Neural cell (in vitro differentiated cells): Measurements from ENCODE around the gene BST1. TPM values are rescaled to one million over a fixed set of nuclear protein-coding genes. Genes with fewer than 3 reads are reported as not detected.

ENCODE experiments used
- H2AFZ ChIP-seq: fragments of 200-600, 300-800 bp; sonication (generic), shearing (Covaris generic); 2 replicates; pipeline ENCODE4 v1.6.0; 2014; ENCODE audit warnings: low read depth, mild to moderate bottlenecking, antibody characterized with exemption, low read length, moderate library complexity
- H3F3A ChIP-seq: fragments of 200-600 bp; shearing (Covaris generic); 2 replicates; pipeline ENCODE4 v1.6.1; 2016; ENCODE audit warnings: mild to moderate bottlenecking, moderate library complexity, mixed read lengths, antibody characterized with exemption, low read length; ENCODE audit not compliant: insufficient read depth, poor library complexity, severe bottlenecking
- H3K27ac ChIP-seq: fragments of 200-600, 300-800 bp; sonication (generic), shearing (Covaris generic); 2 replicates; pipeline ENCODE4 v1.5.1; 2014; ENCODE audit warnings: mild to moderate bottlenecking, low read length, moderate library complexity
- H3K27me3 ChIP-seq: fragments of 300-800, 200-600 bp; sonication (generic), shearing (Covaris generic); 2 replicates; pipeline ENCODE4 v1.6.0; 2014; ENCODE audit warnings: mild to moderate bottlenecking, low read depth, low read length, moderate library complexity; ENCODE audit not compliant: insufficient read depth
- H3K36me3 ChIP-seq: fragments of 300-800, 200-600 bp; sonication (generic), shearing (Covaris generic); 2 replicates; pipeline ENCODE4 v1.5.1; 2014; ENCODE audit warnings: mild to moderate bottlenecking, antibody characterized with exemption, low read length, moderate library complexity; ENCODE audit not compliant: insufficient read depth
- H3K4me2 ChIP-seq: fragments of 300-800, 200-600 bp; sonication (generic), shearing (Covaris generic); 2 replicates; pipeline ENCODE4 v1.6.0; 2014; ENCODE audit warnings: mild to moderate bottlenecking, low read length
- H3K4me3 ChIP-seq: fragments of 300-800, 200-600 bp; sonication (generic), shearing (Covaris generic); 2 replicates; pipeline ENCODE4 v1.5.1; 2014; ENCODE audit warnings: mild to moderate bottlenecking, low read length, moderate library complexity
- H3K79me2 ChIP-seq: fragments of 200-600 bp; shearing (Covaris generic); replicated peaks from 2 replicates; pipeline ENCODE4 v1.6.0; 2014; ENCODE audit warnings: mild to moderate bottlenecking, low read length, moderate library complexity; ENCODE audit not compliant: insufficient read depth
- H3K9ac ChIP-seq: fragments of 300-800, 200-600 bp; sonication (generic), shearing (Covaris generic); 2 replicates; pipeline ENCODE4 v1.6.1; 2016; ENCODE audit warnings: mild to moderate bottlenecking, low read length, mixed read lengths
- H3K9me2 ChIP-seq: fragments of 200-600 bp; shearing (Covaris generic); 2 replicates; pipeline ENCODE4 v1.6.1; 2016; ENCODE audit warnings: mild to moderate bottlenecking, low read length, mixed read lengths; ENCODE audit not compliant: insufficient read depth
- H3K9me3 ChIP-seq: fragments of 200-600, 300-800 bp; sonication (generic), shearing (Covaris generic); 2 replicates; pipeline ENCODE4 v1.6.1; 2016; ENCODE audit warnings: mild to moderate bottlenecking, mixed run types, low read length, moderate library complexity, mixed read lengths
- H4K20me1 ChIP-seq: fragments of 200-600 bp; shearing (Covaris generic); 2 replicates; pipeline ENCODE4 v1.6.1; 2016; ENCODE audit warnings: mild to moderate bottlenecking, mixed run types; ENCODE audit not compliant: insufficient read depth
- CTCF ChIP-seq: fragments of 450-650 bp; IDR thresholded peaks from 2 replicates; pipeline ENCODE4 v1.5.1; 2014; ENCODE audit warnings: antibody characterized with exemption, mild to moderate bottlenecking, moderate library complexity; ENCODE audit not compliant: poor library complexity, severe bottlenecking
- EP300 ChIP-seq: fragments of 450-650 bp; conservative IDR thresholded peaks from 2 replicates; pipeline ENCODE4 v1.6.1; 2014; ENCODE audit warnings: antibody characterized with exemption, mild to moderate bottlenecking, moderate library complexity; ENCODE audit not compliant: poor library complexity, severe bottlenecking
- EZH2 ChIP-seq: fragments of 200-600, 300-800 bp; shearing (Covaris generic), sonication (generic); IDR thresholded peaks from 2 replicates; pipeline ENCODE4 v1.6.1; 2014; ENCODE audit warnings: antibody characterized with exemption, low read length, borderline replicate concordance, mild to moderate bottlenecking; ENCODE audit not compliant: insufficient read depth, poor library complexity, severe bottlenecking
- MXI1 ChIP-seq: fragments of 450-650 bp; conservative IDR thresholded peaks from 2 replicates; pipeline ENCODE4 v1.6.1; 2014; ENCODE audit warnings: antibody characterized with exemption, mild to moderate bottlenecking; ENCODE audit not compliant: poor library complexity, severe bottlenecking
- POLR2AphosphoS5 ChIP-seq: IDR thresholded peaks from 2 replicates; pipeline ENCODE4 v1.6.1; 2012
- RAD21 ChIP-seq: fragments of 450-650 bp; conservative IDR thresholded peaks from 2 replicates; pipeline ENCODE4 v1.6.1; 2014; ENCODE audit warnings: antibody characterized with exemption, mild to moderate bottlenecking, moderate library complexity
- REST ChIP-seq: IDR thresholded peaks from 2 replicates; pipeline ENCODE4 v1.6.1; 2012; ENCODE audit warnings: borderline replicate concordance
- SMC3 ChIP-seq: fragments of 450-650 bp; conservative IDR thresholded peaks from 2 replicates; pipeline ENCODE4 v1.6.1; 2014; ENCODE audit warnings: antibody characterized with exemption, mild to moderate bottlenecking, moderate library complexity; ENCODE audit not compliant: poor library complexity
- TAF1 ChIP-seq: IDR thresholded peaks from 2 replicates; pipeline ENCODE4 v1.6.1; 2012; ENCODE audit warnings: low read depth
- polyA plus RNA-seq: library from polyadenylated mRNA; depleted of rRNA; stranded (reverse); fragments of >200 nt; gene quantifications from 2 replicates; pipeline ENCODE4 v1.2.3, GENCODE V29; 2014

The BST1 gene
- polyA plus RNA-seq, 1 donor from 2014 or later = 1.6 TPM

- H3K27me3 ChIP-seq = no peaks in the 10 kb centered on the region
- H3K4me2 ChIP-seq = no peak overlapping the region
- H3K27ac ChIP-seq = no peak overlapping the region
- H3F3A ChIP-seq = peaks cover 10% of the 10 kb centered on the region
- H3K9ac ChIP-seq = no peak overlapping the region
- no peaks in the 10 kb centered on the region for H3K9me3 ChIP-seq
- H4K20me1 ChIP-seq = no peaks in the 10 kb centered on the region
- no peak overlapping the region for H3K4me3 ChIP-seq
- no peak overlapping the region for H2AFZ ChIP-seq
- peaks cover 5% of the 10 kb centered on the region for H3K79me2 ChIP-seq
- TF ChIP-seq CTCF (no peak), EP300 (no peak), RAD21 (no peak), REST (no peak), SMC3 (no peak), TAF1 (no peak), EZH2 (no peak), POLR2AphosphoS5 (no peak), MXI1 (no peak)
- no peaks in the 10 kb centered on the region for H3K9me2 ChIP-seq
- H3K36me3 ChIP-seq = no peaks in the 10 kb centered on the region
Measured at GRCh38 chr4:15658781-15659180, 44.1 kb upstream of the BST1 start.

- no peak for TF ChIP-seq SMC3
- TF ChIP-seq REST = no peak
- TF ChIP-seq TAF1 = no peak
- no peak for TF ChIP-seq RAD21
- no peak for TF ChIP-seq CTCF
- TF ChIP-seq EP300 = no peak
- no peak for TF ChIP-seq POLR2AphosphoS5
- TF ChIP-seq MXI1 = no peak
- TF ChIP-seq EZH2 = no peak
- Histone ChIP-seq H2AFZ (no peak overlapping the region), H3K27ac (no peak overlapping the region), H3K4me3 (no peak overlapping the region), H3K9me3 (no peaks in the 10 kb centered on the region), H3K27me3 (no peaks in the 10 kb centered on the region), H3F3A (peaks cover 4% of the 10 kb centered on the region), H3K79me2 (no peaks in the 10 kb centered on the region), H3K36me3 (no peaks in the 10 kb centered on the region), H3K9me2 (no peaks in the 10 kb centered on the region), H4K20me1 (no peaks in the 10 kb centered on the region), H3K9ac (no peak overlapping the region), H3K4me2 (no peak overlapping the region)
Measured at GRCh38 chr4:15659768-15660570, 42.9 kb upstream of the BST1 start.
